ENCODE results near the gene DNAH10.

The DNAH10 gene

GRCh38 chr12:123928897-123929296, 166.8 kb downstream of the DNAH10 start:
- H3K4me3 ChIP-seq (ENCODE audit: low read depth, low read length) = no peak overlapping the region

GRCh38 chr12:123929946-123930583, 168.0 kb downstream of the DNAH10 start:
- TF ChIP-seq CTCF (IDR thresholded peaks at IDR 0.05; ENCODE audit: borderline replicate concordance, insufficient read depth, low read depth, low read length) = no peak
- no peak overlapping the region for H3K4me3 ChIP-seq (ENCODE audit: low read depth, low read length)

More at GRCh38 chr12:123928897-123929296, 166.8 kb downstream of the DNAH10 start:
- no peak for TF ChIP-seq CTCF (IDR thresholded peaks at IDR 0.05; ENCODE audit: borderline replicate concordance, insufficient read depth, low read depth, low read length)

- no peak for TF ChIP-seq CTCF (IDR thresholded peaks at IDR 0.05; ENCODE audit: borderline replicate concordance, insufficient read depth, low read depth, low read length)
- H3K4me3 ChIP-seq (ENCODE audit: low read depth, low read length) = no peak overlapping the region
These were observed 169.7 kb downstream of the DNAH10 start for GRCh38 chr12:123931686-123932321.

- no peak for TF ChIP-seq CTCF (IDR thresholded peaks at IDR 0.05; ENCODE audit: borderline replicate concordance, insufficient read depth, low read depth, low read length)
- H3K4me3 ChIP-seq (ENCODE audit: low read depth, low read length) = no peak overlapping the region
These were observed 171.1 kb downstream of the DNAH10 start for GRCh38 chr12:123933214-123933613.

GRCh38 chr12:123934016-123934620, 172.0 kb downstream of the DNAH10 start:
- TF ChIP-seq CTCF (IDR thresholded peaks at IDR 0.05; ENCODE audit: borderline replicate concordance, insufficient read depth, low read depth, low read length) = no peak
- H3K4me3 ChIP-seq (ENCODE audit: low read depth, low read length) = no peak overlapping the region

GRCh38 chr12:123934829-123935228, 172.7 kb downstream of the DNAH10 start:
- no peak for TF ChIP-seq CTCF (IDR thresholded peaks at IDR 0.05; ENCODE audit: borderline replicate concordance, insufficient read depth, low read depth, low read length)
- H3K4me3 ChIP-seq (ENCODE audit: low read depth, low read length) = no peak overlapping the region

- TF ChIP-seq CTCF (IDR thresholded peaks at IDR 0.05; ENCODE audit: borderline replicate concordance, insufficient read depth, low read depth, low read length) = no peak
These were observed 173.9 kb downstream of the DNAH10 start for GRCh38 chr12:123935956-123936355.

More at GRCh38 chr12:123935956-123936355, 173.9 kb downstream of the DNAH10 start:
- H3K4me3 ChIP-seq (ENCODE audit: low read depth, low read length) = no peak overlapping the region

All from GM12875 (cell line).